GM23338 (cell line): ENCODE measurements around the gene BCAS1. TPM values are rescaled to one million over a fixed set of nuclear protein-coding genes. Genes with fewer than 3 reads are reported as not detected.

Experiments
- ATAC-seq: fragments of 200-7000 bp; cut with Tn5 transposase; 3 replicates; pipeline ENCODE4 v1.9.1; 2020
- DNase-seq: peaks from one replicate; pipeline ENCODE4 v3.0.0-alpha.2; 2015; ENCODE audit warnings: low spot score
- H2AFZ ChIP-seq: fragments of 200-600 bp; sonication (generic); 2 replicates; pipeline ENCODE4 v1.8.0; 2016; ENCODE audit warnings: antibody characterized with exemption, mild to moderate bottlenecking, moderate library complexity
- H3F3A ChIP-seq: fragments of 200-600 bp; sonication (generic); replicated peaks from 2 replicates; pipeline ENCODE4 v1.8.0; 2017; ENCODE audit warnings: antibody characterized with exemption, mixed run types, low read depth
- H3K27ac ChIP-seq: fragments of 200-600 bp; sonication (generic); 2 replicates; pipeline ENCODE4 v1.6.1; 2016; ENCODE audit warnings: low read depth
- H3K27me3 ChIP-seq: fragments of 200-600 bp; sonication (generic); 2 replicates; pipeline ENCODE4 v1.8.0; 2016; ENCODE audit warnings: mild to moderate bottlenecking, mixed run types, moderate library complexity; ENCODE audit not compliant: insufficient read depth
- H3K36me3 ChIP-seq: fragments of 200-600 bp; sonication (generic); 2 replicates; pipeline ENCODE4 v1.8.0; 2016; ENCODE audit warnings: mild to moderate bottlenecking; ENCODE audit not compliant: insufficient read depth
- H3K4me1 ChIP-seq: fragments of 200-600 bp; sonication (generic); 2 replicates; pipeline ENCODE4 v1.8.0; 2016; ENCODE audit warnings: mild to moderate bottlenecking, moderate library complexity; ENCODE audit not compliant: insufficient read depth
- H3K4me2 ChIP-seq: fragments of 200-600 bp; sonication (generic); 2 replicates; pipeline ENCODE4 v1.7.1; 2017; ENCODE audit warnings: mixed run types
- H3K4me3 ChIP-seq: fragments of 200-600 bp; sonication (generic); 2 replicates; pipeline ENCODE4 v1.6.1; 2016; ENCODE audit warnings: mixed run types
- H3K79me2 ChIP-seq: fragments of 200-600 bp; sonication (generic); replicated peaks from 2 replicates; pipeline ENCODE4 v1.8.0; 2017; ENCODE audit warnings: mild to moderate bottlenecking; ENCODE audit not compliant: insufficient read depth
- H3K9me2 ChIP-seq: fragments of 200-600 bp; sonication (generic); 2 replicates; pipeline ENCODE4 v1.8.0; 2017; ENCODE audit not compliant: insufficient read depth
- H4K20me1 ChIP-seq: fragments of 200-600 bp; sonication (generic); replicated peaks from 2 replicates; pipeline ENCODE4 v1.8.0; 2017; ENCODE audit warnings: mild to moderate bottlenecking; ENCODE audit not compliant: insufficient read depth
- H3K27ac Mint-ChIP-seq: 2 replicates; pipeline ENCODE4 v1.8.0; 2020; ENCODE audit warnings: inconsistent platforms, mild to moderate bottlenecking, moderate library complexity, mixed read lengths
- H3K27me3 Mint-ChIP-seq: 3 replicates; pipeline ENCODE4 v1.8.0; 2022; ENCODE audit warnings: low read depth, mild to moderate bottlenecking, moderate library complexity, mixed read lengths, inconsistent platforms; ENCODE audit not compliant: insufficient read depth, poor library complexity
- H3K36me3 Mint-ChIP-seq: 3 replicates; pipeline ENCODE4 v1.8.0; 2021; ENCODE audit warnings: low read depth, mild to moderate bottlenecking, inconsistent platforms, moderate library complexity, mixed read lengths
- H3K4me1 Mint-ChIP-seq: 3 replicates; pipeline ENCODE4 v1.8.0; 2020; ENCODE audit warnings: mild to moderate bottlenecking, inconsistent platforms, mixed read lengths
- H3K4me3 Mint-ChIP-seq: 3 replicates; pipeline ENCODE4 v1.8.0; 2021; ENCODE audit warnings: moderate library complexity, mild to moderate bottlenecking, inconsistent platforms, mixed read lengths
- H3K9me3 Mint-ChIP-seq: 3 replicates; pipeline ENCODE4 v1.8.0; 2020; ENCODE audit warnings: moderate library complexity, mild to moderate bottlenecking, inconsistent platforms, mixed read lengths
- CREB1 ChIP-seq: fragments of 250-450 bp; sonication (Bioruptor Pico); IDR thresholded peaks from 2 replicates; pipeline ENCODE4 v1.5.0; 2020; ENCODE audit warnings: low read depth, mild to moderate bottlenecking, moderate library complexity
- EZH2 ChIP-seq: fragments of 200-600 bp; sonication (generic); IDR thresholded peaks from one replicate; pipeline ENCODE4 v1.8.0; 2017; ENCODE audit warnings: antibody characterized with exemption, mild to moderate bottlenecking, low read depth; ENCODE audit not compliant: unreplicated experiment
- EZH2phosphoT487 ChIP-seq: fragments of 200-600 bp; sonication (generic); IDR thresholded peaks from one replicate; pipeline ENCODE4 v1.8.1; 2018; ENCODE audit warnings: antibody characterized with exemption; ENCODE audit not compliant: unreplicated experiment
- NANOG ChIP-seq: IDR thresholded peaks from 2 replicates; pipeline ENCODE4 v1.6.1; 2016; ENCODE audit warnings: antibody characterized with exemption, borderline replicate concordance
- polyA plus RNA-seq: library from polyadenylated mRNA; unstranded; fragments of >200 nt; fragmentation: Nextera tagmentation; extraction: Ambion mirVana; gene quantifications from 2 replicates; pipeline ENCODE4 v1.2.1, GENCODE V29; 2016
- total RNA-seq: library from RNA; depleted of rRNA; stranded (reverse); fragments of >200 nt; shearing (Covaris generic); gene quantifications from 2 replicates; pipeline ENCODE4 v1.2.3, GENCODE V29; 2014
- TF ChIP-seq, protein P1 (sequence below): IDR thresholded peaks from 2 replicates; pipeline ENCODE4 v1.6.1; 2016; ENCODE audit warnings: antibody characterized with exemption
- TF ChIP-seq, protein P2 (sequence below): fragments of 250-450 bp; sonication (Bioruptor Pico); IDR thresholded peaks from 2 replicates; pipeline ENCODE4 v1.5.0; 2020; ENCODE audit warnings: mild to moderate bottlenecking, moderate library complexity
- TF ChIP-seq, protein P3 (sequence below), 2 experiments: fragments of 200-600 bp in 1 of 2; sonication (generic) in 1 of 2; conservative IDR thresholded peaks; 2 replicates each; pipeline versions ENCODE4 v1.5.1 to v1.6.1; 2016 to 2017; ENCODE audit warnings: antibody characterized with exemption in 2 of 2, low read depth in 2 of 2, mild to moderate bottlenecking in 2 of 2, moderate library complexity in 1 of 2

Gene BCAS1
- total and polyA plus RNA-seq, 2 experiments from 2014 or later, result 0.17 to 0.19 TPM

DNA sequence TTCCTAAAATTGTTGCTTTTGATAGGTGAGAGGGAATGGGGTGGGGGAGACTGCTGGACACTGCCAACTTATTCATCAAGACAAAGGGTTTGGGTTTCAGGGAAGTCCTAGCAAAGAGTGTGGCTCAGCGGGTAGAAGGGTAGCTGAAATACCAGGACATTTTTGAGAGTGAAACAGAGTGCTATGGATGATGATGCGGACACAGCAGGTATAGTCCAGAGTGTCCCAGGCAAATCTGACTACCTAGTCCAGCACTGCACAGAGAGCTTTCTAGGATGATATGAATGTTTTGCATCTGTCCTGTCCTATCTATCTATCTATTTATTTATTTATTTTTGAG is 154.3 kb downstream of the BCAS1 start:
- H4K20me1 ChIP-seq, result no peaks in the 10 kb centered on the region
- H3F3A ChIP-seq, result no peaks in the 10 kb centered on the region
- Mint-ChIP-seq H3K4me3 (peak overlapping the region; percentile 85), H3K27me3 (peaks cover 13% of the 10 kb centered on the region), H3K4me1 (peaks cover 53% of the 10 kb centered on the region), H3K36me3 (peaks cover 1% of the 10 kb centered on the region; the same call in 2 of the 3 replicates), H3K9me3 (peaks cover 2% of the 10 kb centered on the region; the same call in 2 of the 3 replicates), H3K27ac (peak overlapping the region; percentile 94)
- no peak for DNase-seq
- H3K79me2 ChIP-seq, result no peaks in the 10 kb centered on the region
- no peaks in the 10 kb centered on the region for H3K9me2 ChIP-seq
- H3K4me3 ChIP-seq, result peak overlapping the region; percentile 61; the same call in 1 of the 2 replicates
- H2AFZ ChIP-seq, result no peak overlapping the region; the same call in 1 of the 2 replicates
- H3K36me3 ChIP-seq, result no peaks in the 10 kb centered on the region
- no peak overlapping the region for H3K27ac ChIP-seq
- TF ChIP-seq CREB1 (CRISPR knock-in tag) (no peak), EZH2 (no peak), EZH2phosphoT487 (no peak), NANOG (no peak)
- TF ChIP-seq, protein P1, sequence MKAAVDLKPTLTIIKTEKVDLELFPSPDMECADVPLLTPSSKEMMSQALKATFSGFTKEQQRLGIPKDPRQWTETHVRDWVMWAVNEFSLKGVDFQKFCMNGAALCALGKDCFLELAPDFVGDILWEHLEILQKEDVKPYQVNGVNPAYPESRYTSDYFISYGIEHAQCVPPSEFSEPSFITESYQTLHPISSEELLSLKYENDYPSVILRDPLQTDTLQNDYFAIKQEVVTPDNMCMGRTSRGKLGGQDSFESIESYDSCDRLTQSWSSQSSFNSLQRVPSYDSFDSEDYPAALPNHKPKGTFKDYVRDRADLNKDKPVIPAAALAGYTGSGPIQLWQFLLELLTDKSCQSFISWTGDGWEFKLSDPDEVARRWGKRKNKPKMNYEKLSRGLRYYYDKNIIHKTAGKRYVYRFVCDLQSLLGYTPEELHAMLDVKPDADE, result no peak
- ATAC-seq, result no peak
- peak overlapping the region; percentile 79 for H3K4me2 ChIP-seq
- no peaks in the 10 kb centered on the region for H3K27me3 ChIP-seq
- peaks cover 51% of the 10 kb centered on the region for H3K4me1 ChIP-seq

DNA sequence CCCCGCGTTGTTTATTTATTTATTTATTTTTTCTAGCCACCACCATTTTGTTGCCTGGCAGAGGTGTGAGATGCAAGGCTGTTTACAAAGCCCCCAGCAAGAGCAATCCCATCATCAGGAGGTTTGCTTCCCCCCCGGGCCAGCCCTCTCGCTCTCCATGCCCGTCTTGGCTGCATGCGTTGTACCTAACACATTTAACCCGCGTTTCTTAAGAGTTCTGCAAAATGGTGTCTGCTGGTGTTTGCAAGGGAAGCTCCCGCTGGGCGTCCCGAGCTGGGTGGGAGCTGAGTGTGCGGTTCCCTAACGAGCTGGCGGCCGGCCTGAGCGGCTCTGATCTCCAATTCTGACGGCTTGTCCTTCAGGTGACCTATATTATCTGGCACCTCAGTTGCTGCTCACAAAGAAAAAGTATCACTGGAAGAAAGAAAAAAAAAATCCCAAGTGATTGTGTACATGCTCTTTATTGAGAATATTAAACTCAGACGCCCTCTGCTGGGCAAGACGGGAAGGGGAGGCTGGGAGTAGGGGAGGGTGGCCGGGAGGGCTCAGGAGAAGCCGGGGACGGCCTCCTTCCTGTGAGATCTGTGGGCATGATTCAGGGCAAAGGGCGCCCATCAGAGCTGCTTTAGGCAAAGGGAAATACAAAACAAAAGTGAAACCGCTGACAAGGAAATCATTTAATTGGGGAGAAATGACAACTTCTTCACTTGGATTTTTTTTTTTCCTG is 154.8 kb downstream of the BCAS1 start:
- no peaks in the 10 kb centered on the region for H3K9me2 ChIP-seq
- Mint-ChIP-seq H3K4me3 (peak overlapping the region; percentile 85), H3K9me3 (peaks cover 8% of the 10 kb centered on the region), H3K4me1 (peaks cover 48% of the 10 kb centered on the region), H3K36me3 (peaks cover 7% of the 10 kb centered on the region), H3K27ac (peak overlapping the region; percentile 94), H3K27me3 (peaks cover 16% of the 10 kb centered on the region)
- DNase-seq (peak; percentile 95), ATAC-seq (peak; percentile 80)
- H3K79me2 ChIP-seq, result no peaks in the 10 kb centered on the region
- H4K20me1 ChIP-seq, result no peaks in the 10 kb centered on the region
- peak overlapping the region; percentile 43; the same call in 1 of the 2 replicates for H2AFZ ChIP-seq
- peak overlapping the region; percentile 79 for H3K4me2 ChIP-seq
- TF ChIP-seq, protein P2, sequence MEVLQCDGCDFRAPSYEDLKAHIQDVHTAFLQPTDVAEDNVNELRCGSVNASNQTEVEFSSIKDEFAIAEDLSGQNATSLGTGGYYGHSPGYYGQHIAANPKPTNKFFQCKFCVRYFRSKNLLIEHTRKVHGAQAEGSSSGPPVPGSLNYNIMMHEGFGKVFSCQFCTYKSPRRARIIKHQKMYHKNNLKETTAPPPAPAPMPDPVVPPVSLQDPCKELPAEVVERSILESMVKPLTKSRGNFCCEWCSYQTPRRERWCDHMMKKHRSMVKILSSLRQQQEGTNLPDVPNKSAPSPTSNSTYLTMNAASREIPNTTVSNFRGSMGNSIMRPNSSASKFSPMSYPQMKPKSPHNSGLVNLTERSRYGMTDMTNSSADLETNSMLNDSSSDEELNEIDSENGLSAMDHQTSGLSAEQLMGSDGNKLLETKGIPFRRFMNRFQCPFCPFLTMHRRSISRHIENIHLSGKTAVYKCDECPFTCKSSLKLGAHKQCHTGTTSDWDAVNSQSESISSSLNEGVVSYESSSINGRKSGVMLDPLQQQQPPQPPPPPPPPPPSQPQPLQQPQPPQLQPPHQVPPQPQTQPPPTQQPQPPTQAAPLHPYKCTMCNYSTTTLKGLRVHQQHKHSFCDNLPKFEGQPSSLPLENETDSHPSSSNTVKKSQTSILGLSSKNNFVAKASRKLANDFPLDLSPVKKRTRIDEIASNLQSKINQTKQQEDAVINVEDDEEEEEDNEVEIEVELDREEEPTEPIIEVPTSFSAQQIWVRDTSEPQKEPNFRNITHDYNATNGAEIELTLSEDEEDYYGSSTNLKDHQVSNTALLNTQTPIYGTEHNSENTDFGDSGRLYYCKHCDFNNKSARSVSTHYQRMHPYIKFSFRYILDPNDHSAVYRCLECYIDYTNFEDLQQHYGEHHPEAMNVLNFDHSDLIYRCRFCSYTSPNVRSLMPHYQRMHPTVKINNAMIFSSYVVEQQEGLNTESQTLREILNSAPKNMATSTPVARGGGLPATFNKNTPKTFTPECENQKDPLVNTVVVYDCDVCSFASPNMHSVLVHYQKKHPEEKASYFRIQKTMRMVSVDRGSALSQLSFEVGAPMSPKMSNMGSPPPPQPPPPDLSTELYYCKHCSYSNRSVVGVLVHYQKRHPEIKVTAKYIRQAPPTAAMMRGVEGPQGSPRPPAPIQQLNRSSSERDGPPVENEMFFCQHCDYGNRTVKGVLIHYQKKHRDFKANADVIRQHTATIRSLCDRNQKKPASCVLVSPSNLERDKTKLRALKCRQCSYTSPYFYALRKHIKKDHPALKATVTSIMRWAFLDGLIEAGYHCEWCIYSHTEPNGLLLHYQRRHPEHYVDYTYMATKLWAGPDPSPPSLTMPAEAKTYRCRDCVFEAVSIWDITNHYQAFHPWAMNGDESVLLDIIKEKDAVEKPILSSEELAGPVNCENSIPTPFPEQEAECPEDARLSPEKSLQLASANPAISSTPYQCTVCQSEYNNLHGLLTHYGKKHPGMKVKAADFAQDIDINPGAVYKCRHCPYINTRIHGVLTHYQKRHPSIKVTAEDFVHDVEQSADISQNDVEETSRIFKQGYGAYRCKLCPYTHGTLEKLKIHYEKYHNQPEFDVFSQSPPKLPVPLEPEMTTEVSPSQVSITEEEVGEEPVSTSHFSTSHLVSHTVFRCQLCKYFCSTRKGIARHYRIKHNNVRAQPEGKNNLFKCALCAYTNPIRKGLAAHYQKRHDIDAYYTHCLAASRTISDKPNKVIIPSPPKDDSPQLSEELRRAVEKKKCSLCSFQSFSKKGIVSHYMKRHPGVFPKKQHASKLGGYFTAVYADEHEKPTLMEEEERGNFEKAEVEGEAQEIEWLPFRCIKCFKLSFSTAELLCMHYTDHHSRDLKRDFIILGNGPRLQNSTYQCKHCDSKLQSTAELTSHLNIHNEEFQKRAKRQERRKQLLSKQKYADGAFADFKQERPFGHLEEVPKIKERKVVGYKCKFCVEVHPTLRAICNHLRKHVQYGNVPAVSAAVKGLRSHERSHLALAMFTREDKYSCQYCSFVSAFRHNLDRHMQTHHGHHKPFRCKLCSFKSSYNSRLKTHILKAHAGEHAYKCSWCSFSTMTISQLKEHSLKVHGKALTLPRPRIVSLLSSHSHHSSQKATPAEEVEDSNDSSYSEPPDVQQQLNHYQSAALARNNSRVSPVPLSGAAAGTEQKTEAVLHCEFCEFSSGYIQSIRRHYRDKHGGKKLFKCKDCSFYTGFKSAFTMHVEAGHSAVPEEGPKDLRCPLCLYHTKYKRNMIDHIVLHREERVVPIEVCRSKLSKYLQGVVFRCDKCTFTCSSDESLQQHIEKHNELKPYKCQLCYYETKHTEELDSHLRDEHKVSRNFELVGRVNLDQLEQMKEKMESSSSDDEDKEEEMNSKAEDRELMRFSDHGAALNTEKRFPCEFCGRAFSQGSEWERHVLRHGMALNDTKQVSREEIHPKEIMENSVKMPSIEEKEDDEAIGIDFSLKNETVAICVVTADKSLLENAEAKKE (CRISPR knock-in tag), result no peak
- TF ChIP-seq, protein P3, sequence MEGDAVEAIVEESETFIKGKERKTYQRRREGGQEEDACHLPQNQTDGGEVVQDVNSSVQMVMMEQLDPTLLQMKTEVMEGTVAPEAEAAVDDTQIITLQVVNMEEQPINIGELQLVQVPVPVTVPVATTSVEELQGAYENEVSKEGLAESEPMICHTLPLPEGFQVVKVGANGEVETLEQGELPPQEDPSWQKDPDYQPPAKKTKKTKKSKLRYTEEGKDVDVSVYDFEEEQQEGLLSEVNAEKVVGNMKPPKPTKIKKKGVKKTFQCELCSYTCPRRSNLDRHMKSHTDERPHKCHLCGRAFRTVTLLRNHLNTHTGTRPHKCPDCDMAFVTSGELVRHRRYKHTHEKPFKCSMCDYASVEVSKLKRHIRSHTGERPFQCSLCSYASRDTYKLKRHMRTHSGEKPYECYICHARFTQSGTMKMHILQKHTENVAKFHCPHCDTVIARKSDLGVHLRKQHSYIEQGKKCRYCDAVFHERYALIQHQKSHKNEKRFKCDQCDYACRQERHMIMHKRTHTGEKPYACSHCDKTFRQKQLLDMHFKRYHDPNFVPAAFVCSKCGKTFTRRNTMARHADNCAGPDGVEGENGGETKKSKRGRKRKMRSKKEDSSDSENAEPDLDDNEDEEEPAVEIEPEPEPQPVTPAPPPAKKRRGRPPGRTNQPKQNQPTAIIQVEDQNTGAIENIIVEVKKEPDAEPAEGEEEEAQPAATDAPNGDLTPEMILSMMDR (conservative IDR thresholded peaks at IDR 0.05; ENCODE audit: low read depth in 2 of 2), result peak; percentile 80 to 99
- no peak overlapping the region for H3K27ac ChIP-seq
- H3K4me3 ChIP-seq, result peak overlapping the region; percentile 61
- no peaks in the 10 kb centered on the region for H3K36me3 ChIP-seq
- peaks cover 47% of the 10 kb centered on the region for H3K4me1 ChIP-seq
- no peaks in the 10 kb centered on the region for H3F3A ChIP-seq
- no peaks in the 10 kb centered on the region for H3K27me3 ChIP-seq
